Natural killer cell (primary cell): ENCODE results near the gene ARHGEF4. TPM values are rescaled to one million over a fixed set of nuclear protein-coding genes. Genes with fewer than 3 reads are reported as not detected.
"Not testable (repeated sequence)": the region's sequence is repeated elsewhere in the genome, so short reads cannot be mapped to it uniquely, and the experiment has no call there.

Experiments used
- ATAC-seq, 3 donors: fragments of 150-1000 bp in 2 of 3; fragments of 200-7000 bp in 1 of 3; cut with Tn5 transposase; 1 replicate in 1 of 3; 2 replicates in 2 of 3; pipeline ENCODE4 v1.10.0; 2021; ENCODE audit warnings: mild to moderate bottlenecking in 2 of 3, moderate library complexity in 2 of 3
- DNase-seq, 2 donors: peaks; one replicate each; pipeline versions ENCODE4 v3.0.0 to v3.0.0-alpha.2; 2013 to 2021; ENCODE audit warnings: mixed read lengths in 1 of 2
- H3K27ac ChIP-seq: one replicate; pipeline ENCODE4 v1.5.1; 2013; ENCODE audit warnings: mild to moderate bottlenecking, low read length
- H3K27me3 ChIP-seq: one replicate; pipeline ENCODE4 v1.6.1; 2013; ENCODE audit warnings: low read length; ENCODE audit not compliant: control insufficient read depth, insufficient read depth
- H3K36me3 ChIP-seq: one replicate; pipeline ENCODE4 v1.6.1; 2013; ENCODE audit warnings: low read length; ENCODE audit not compliant: control insufficient read depth, insufficient read depth
- H3K4me1 ChIP-seq: one replicate; pipeline ENCODE4 v1.6.1; 2013; ENCODE audit warnings: low read length; ENCODE audit not compliant: control insufficient read depth, insufficient read depth
- H3K4me3 ChIP-seq: one replicate; pipeline ENCODE4 v1.5.1; 2013; ENCODE audit warnings: low read length
- H3K9me3 ChIP-seq: one replicate; pipeline ENCODE4 v1.6.1; 2013; ENCODE audit warnings: low read length; ENCODE audit not compliant: control insufficient read depth, insufficient read depth
- H3K27ac Mint-ChIP-seq, 2 donors: one replicate each; pipeline ENCODE4 v1.8.0; 2022; ENCODE audit warnings: mild to moderate bottlenecking in 2 of 2, mixed read lengths in 2 of 2, moderate library complexity in 1 of 2
- H3K27me3 Mint-ChIP-seq, 2 donors: one replicate each; pipeline ENCODE4 v1.8.0; 2022; ENCODE audit warnings: low read depth in 2 of 2, mixed read lengths in 2 of 2
- H3K36me3 Mint-ChIP-seq: one replicate; pipeline ENCODE4 v1.8.0; 2022; ENCODE audit warnings: mixed read lengths
- H3K4me1 Mint-ChIP-seq, 2 donors: one replicate each; pipeline ENCODE4 v1.8.0; 2022; ENCODE audit warnings: mixed read lengths in 2 of 2
- H3K4me3 Mint-ChIP-seq: one replicate; pipeline ENCODE4 v1.8.0; 2022; ENCODE audit warnings: mild to moderate bottlenecking, moderate library complexity, mixed read lengths
- H3K9me3 Mint-ChIP-seq, 2 donors: one replicate each; pipeline ENCODE4 v1.8.0; 2022; ENCODE audit warnings: mixed read lengths in 2 of 2
- CTCF ChIP-seq: fragments of 200-600 bp; IDR thresholded peaks from one replicate; pipeline ENCODE4 v1.8.0; 2022; ENCODE audit warnings: antibody characterized with exemption
- WGBS: methylation state at CpG from one replicate; pipeline ENCODE4 v1.1.7; 2013; ENCODE audit warnings: missing lambda C conversion rate; ENCODE audit not compliant: insufficient coverage; 5-methylcytosine and 5-hydroxymethylcytosine counted together
- intact Hi-C: fragments of 100-400 bp; cut with micrococcal nuclease; formaldehyde crosslinking; loops from one replicate; pipeline ENCODE4 v1.14.2; 2022
- total RNA-seq, 4 donors: library from RNA; stranded (reverse); fragments of 120-200 nt in 1 of 4; gene quantifications; one replicate each; pipeline versions ENCODE4 v1.2.3 to v1.2.4, GENCODE V29; 2013 to 2022

The ARHGEF4 gene
- total RNA-seq, 3 donors from 2014 or later (not counting 1 experiment from before 2014, with no cell fraction given): 0.11 TPM; not detected in 2

- no peaks in the 10 kb centered on the region for H3K9me3 ChIP-seq
- no peaks in the 10 kb centered on the region for H3K4me1 ChIP-seq
- ATAC-seq (no peak), DNase-seq (no peak)
- H3K4me3 Mint-ChIP-seq: no peak overlapping the region
- no peak overlapping the region for H3K27ac Mint-ChIP-seq
- H3K36me3 ChIP-seq: no peaks in the 10 kb centered on the region
- 80% methylated on average over 7 of the region's 7 CpGs for WGBS
- no peaks in the 10 kb centered on the region for H3K36me3 Mint-ChIP-seq
- no peaks in the 10 kb centered on the region for H3K27me3 ChIP-seq
- no peak overlapping the region for H3K27ac ChIP-seq
- intact Hi-C loops: no loop called here
- H3K4me3 ChIP-seq: no peak overlapping the region
- no peak for TF ChIP-seq CTCF
- peaks cover 26 to 33% of the 10 kb centered on the region in 2 donors for H3K27me3 Mint-ChIP-seq
- H3K9me3 Mint-ChIP-seq: no peaks in the 10 kb centered on the region
- H3K4me1 Mint-ChIP-seq: no peaks in the 10 kb centered on the region
Observed at GRCh38 chr2:130896813-130897212, 60.1 kb downstream of the ARHGEF4 start.

- Mint-ChIP-seq H3K27ac (no peak overlapping the region), H3K4me3 (no peak overlapping the region), H3K36me3 (no peaks in the 10 kb centered on the region), H3K4me1 (no peaks in the 10 kb centered on the region), H3K9me3 (no peaks in the 10 kb centered on the region), H3K27me3 (peaks cover 15 to 36% of the 10 kb centered on the region in 2 donors)
- no peaks in the 10 kb centered on the region for H3K9me3 ChIP-seq
- no peaks in the 10 kb centered on the region for H3K36me3 ChIP-seq
- no peak for TF ChIP-seq CTCF
- intact Hi-C loops: no loop called here
- H3K27ac ChIP-seq: no peak overlapping the region
- no peaks in the 10 kb centered on the region for H3K4me1 ChIP-seq
- ATAC-seq (no peak), DNase-seq (no peak)
- H3K4me3 ChIP-seq: no peak overlapping the region
- WGBS: 75% methylated on average over 4 of the region's 4 CpGs
- H3K27me3 ChIP-seq: no peaks in the 10 kb centered on the region
Observed at GRCh38 chr2:130898553-130898952, 61.8 kb downstream of the ARHGEF4 start.

GRCh38 chr2:130899306-130899705 is 62.6 kb downstream of the ARHGEF4 start:
- TF ChIP-seq CTCF: no peak
- H3K4me1 Mint-ChIP-seq: no peaks in the 10 kb centered on the region
- no peaks in the 10 kb centered on the region for H3K36me3 Mint-ChIP-seq
- H3K27ac ChIP-seq: no peak overlapping the region
- intact Hi-C loops: no loop called here
- 83% methylated on average over 5 of the region's 5 CpGs for WGBS
- no peak overlapping the region for H3K4me3 Mint-ChIP-seq
- no peaks in the 10 kb centered on the region for H3K9me3 Mint-ChIP-seq
- H3K27ac Mint-ChIP-seq: no peak overlapping the region
- H3K9me3 ChIP-seq: no peaks in the 10 kb centered on the region
- no peaks in the 10 kb centered on the region for H3K4me1 ChIP-seq
- H3K27me3 Mint-ChIP-seq: peaks cover 14 to 38% of the 10 kb centered on the region in 2 donors
- H3K36me3 ChIP-seq: no peaks in the 10 kb centered on the region
- DNase-seq: no peak
- H3K27me3 ChIP-seq: no peaks in the 10 kb centered on the region
- ATAC-seq: no peak
- no peak overlapping the region for H3K4me3 ChIP-seq

- Histone ChIP-seq H3K4me1 (no peaks in the 10 kb centered on the region), H3K4me3 (no peak overlapping the region), H3K9me3 (no peaks in the 10 kb centered on the region), H3K27ac (no peak overlapping the region), H3K36me3 (no peaks in the 10 kb centered on the region), H3K27me3 (no peaks in the 10 kb centered on the region)
- intact Hi-C loops: no loop called here
- DNase-seq (no peak), ATAC-seq (no peak)
- no peak overlapping the region for H3K4me3 Mint-ChIP-seq
- H3K36me3 Mint-ChIP-seq: no peaks in the 10 kb centered on the region
- no peak overlapping the region for H3K27ac Mint-ChIP-seq
- H3K9me3 Mint-ChIP-seq: no peaks in the 10 kb centered on the region
- TF ChIP-seq CTCF: no peak
- peaks cover 16 to 30% of the 10 kb centered on the region in 2 donors for H3K27me3 Mint-ChIP-seq
- WGBS: 83% methylated on average over 3 of the region's 3 CpGs
- no peaks in the 10 kb centered on the region for H3K4me1 Mint-ChIP-seq
Observed at GRCh38 chr2:130901061-130901460, 64.3 kb downstream of the ARHGEF4 start.

GRCh38 chr2:130901626-130902025 is 64.9 kb downstream of the ARHGEF4 start:
- H3K27me3 ChIP-seq, H3K36me3 Mint-ChIP-seq, DNase-seq, H3K27ac ChIP-seq, H3K27ac Mint-ChIP-seq, H3K36me3 ChIP-seq, ATAC-seq, intact Hi-C loops, H3K4me3 Mint-ChIP-seq, H3K4me1 Mint-ChIP-seq, H3K9me3 ChIP-seq, H3K4me1 ChIP-seq, H3K4me3 ChIP-seq, H3K9me3 Mint-ChIP-seq: not testable (repeated sequence)
- WGBS: 85% methylated on average over 9 of the region's 9 CpGs
- H3K27me3 Mint-ChIP-seq: peaks cover 15 to 35% of the 10 kb centered on the region in 2 donors
